Transverse colon (tissue), 4 donors: Measurements from ENCODE around the gene CDC16.

Experiments used
- CTCF ChIP-seq, 5 experiments: fragments of 200-600 bp in 3 of 5; fragments of 450-650 bp in 2 of 5; sonication (generic) in 3 of 5; IDR thresholded peaks; 1 replicate in 2 of 5; 2 replicates in 3 of 5; pipeline ENCODE4 v1.5.1; 2016 to 2017; ENCODE audit warnings: antibody characterized with exemption in 5 of 5, inconsistent platforms in 3 of 5, mild to moderate bottlenecking in 2 of 5, moderate library complexity in 1 of 5
- POLR2AphosphoS5 ChIP-seq, 3 donors: sonication (generic); formaldehyde crosslinking; IDR thresholded peaks; one replicate each; pipeline ENCODE4 v1.6.1; 2016; ENCODE audit warnings: antibody characterized with exemption in 3 of 3

GRCh38 chr13:114256547-114256946, 21.9 kb downstream of the CDC16 start:
- TF ChIP-seq CTCF (IDR thresholded peaks at IDR 0.05) (no peak), POLR2AphosphoS5 (IDR thresholded peaks at IDR 0.05) (no peak)
